CMK (cell line): Measurements from ENCODE around the gene PRAC1.
"Not testable (repeated sequence)": the region's sequence is repeated elsewhere in the genome, so short reads cannot be mapped to it uniquely, and the experiment has no call there.

ENCODE experiments used
- DNase-seq: peaks from one replicate; pipeline ENCODE4 v3.0.0-alpha.2; 2010; ENCODE audit warnings: low read depth

The PRAC1 gene

DNA sequence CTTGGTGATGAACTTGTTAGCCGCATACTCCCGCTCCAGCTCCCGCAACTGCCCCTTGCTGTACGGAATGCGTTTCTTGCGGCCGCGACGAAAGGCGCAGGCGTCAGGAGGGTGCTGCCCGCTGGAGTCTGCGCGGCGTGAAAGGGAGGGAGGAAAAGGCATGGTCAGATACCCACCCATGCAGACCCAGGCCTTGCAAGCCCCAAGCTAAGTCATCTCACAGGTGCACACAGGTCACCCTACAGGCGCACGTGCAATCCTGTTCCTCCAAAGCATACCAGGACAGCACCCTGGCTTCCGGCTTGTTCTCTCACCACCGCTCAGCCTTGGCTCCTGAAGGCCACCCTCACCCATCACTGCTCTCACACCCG is 4.6 kb upstream of the PRAC1 start:
- DNase-seq = no peak

DNA sequence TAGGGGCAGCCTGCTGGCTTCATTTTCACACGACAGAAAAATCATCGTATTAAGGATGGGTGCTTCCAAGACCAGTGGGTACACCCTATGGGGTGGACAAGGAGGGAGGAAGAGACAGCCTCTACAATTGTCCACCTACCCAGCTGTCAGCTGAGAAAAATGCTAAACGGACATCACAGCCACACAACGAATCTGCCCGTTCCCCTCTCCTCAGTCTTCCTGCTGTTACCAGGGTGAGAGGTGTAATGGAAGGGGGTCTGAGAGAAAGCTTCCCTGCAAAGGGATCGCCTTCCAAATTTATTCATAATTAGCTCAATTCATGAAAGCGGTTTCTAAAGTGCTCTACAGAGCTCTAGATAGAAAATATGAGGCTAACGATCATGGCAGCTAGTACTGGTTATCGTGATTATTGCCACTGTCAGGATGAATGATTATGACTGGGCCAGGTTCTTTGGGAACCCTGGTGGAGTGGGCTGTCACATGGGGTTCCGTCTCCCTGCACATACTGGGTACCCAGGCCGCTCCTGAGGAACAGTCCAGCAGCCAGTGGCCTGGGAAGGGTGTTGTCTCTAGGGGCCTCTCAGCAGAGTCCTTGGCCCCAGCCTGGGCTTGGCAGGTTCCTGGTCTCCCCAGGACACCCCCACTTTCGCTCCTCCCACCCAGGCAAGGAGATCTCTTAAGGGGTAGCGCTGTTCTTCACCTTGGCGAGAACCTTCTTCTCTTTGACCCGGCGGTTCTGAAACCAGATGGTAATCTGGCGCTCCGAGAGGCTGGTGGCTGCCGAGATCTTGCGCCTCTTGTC is 4.0 kb upstream of the PRAC1 start:
- no peak for DNase-seq

GRCh38 chr17:48725288-48726064 is 3.2 kb upstream of the PRAC1 start:
- no peak for DNase-seq

DNA sequence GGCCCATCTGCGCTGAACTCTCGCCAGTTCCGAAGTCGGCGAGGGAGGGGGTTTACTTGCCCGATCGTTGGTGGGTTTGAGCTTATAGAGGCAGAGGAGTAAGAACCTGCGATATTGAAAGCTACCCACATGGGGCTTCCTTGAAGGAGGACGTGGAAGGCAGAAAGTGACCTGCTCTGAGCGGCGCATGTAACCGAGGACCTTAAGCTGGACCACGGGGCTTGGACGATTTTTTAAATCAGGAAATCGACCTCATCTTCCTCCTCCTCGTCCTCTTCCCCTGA is 2.6 kb upstream of the PRAC1 start:
- no peak for DNase-seq

DNA sequence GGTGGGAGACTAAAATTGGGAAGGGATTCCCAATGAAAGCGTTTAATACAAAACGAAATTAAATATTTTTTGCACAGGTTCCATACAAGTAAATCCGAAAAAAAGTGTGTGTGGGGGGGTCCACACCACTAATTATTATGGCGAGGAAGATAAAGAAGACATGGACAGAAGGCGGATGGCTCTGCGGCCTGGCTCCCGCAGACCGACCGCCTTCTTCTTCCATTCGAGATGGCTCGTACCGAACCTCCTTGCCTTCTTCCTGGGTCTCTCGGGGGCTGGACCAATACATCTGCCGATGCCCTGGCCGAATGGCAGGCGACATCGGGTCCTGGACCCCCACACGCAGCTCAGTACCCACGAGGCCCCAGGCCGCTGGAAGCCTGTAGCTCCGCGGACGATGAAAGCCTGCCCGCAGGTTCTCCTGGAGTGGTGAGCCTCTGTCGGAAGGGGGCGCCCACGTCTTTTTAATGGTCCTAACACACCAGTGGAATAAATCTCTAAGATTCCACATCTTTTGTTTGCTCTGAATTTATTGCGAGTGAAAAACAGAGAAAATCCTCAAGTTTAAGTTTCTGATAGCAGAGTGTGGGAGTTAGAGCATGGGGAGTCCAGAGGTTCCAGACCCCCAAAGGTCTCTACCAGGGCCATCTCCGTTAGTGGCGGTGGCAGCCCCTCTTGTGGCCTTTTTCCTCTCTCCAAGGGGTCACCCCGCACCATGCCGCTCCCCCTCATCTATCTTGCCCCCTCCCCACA is 2.1 kb upstream of the PRAC1 start:
- peak; percentile 18 for DNase-seq

GRCh38 chr17:48723423-48724250 is 1.3 kb upstream of the PRAC1 start:
- no peak for DNase-seq

DNA sequence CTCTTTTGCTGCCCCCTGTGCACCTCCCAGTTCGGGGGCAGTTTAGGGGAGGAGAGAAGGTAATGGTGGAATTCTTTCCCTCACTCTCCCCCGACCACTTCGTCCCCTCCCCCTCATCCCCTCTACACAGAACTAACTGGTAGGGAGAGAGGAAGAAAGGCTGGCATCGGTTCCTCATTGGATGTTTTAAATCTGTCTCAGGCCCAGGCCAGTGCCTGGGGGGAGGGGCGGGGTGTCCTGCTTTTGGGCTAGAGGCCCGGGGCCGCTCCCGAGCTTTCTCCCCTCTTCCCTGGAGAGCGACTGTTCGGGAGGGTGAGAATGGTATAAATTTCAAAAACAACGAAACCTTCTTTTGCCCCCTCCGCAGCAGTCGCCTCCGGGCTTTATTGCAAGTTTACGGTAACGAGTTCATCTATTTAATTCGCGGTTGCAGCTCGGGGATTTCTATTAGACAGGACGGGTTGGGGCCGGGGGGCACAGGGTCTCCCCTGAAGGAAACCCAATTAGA is 651 bp upstream of the PRAC1 start, which contains the start of gene PRAC2:
PRAC2 (plus strand) TSS at position 271 of the 508 bp plus-strand sequence. CDS start 1,226 bp downstream, outside the sequence.
- DNase-seq = no peak

- DNase-seq = no peak
Measured at GRCh38 chr17:48721009-48721402, 1.3 kb downstream of the PRAC1 start.

DNA sequence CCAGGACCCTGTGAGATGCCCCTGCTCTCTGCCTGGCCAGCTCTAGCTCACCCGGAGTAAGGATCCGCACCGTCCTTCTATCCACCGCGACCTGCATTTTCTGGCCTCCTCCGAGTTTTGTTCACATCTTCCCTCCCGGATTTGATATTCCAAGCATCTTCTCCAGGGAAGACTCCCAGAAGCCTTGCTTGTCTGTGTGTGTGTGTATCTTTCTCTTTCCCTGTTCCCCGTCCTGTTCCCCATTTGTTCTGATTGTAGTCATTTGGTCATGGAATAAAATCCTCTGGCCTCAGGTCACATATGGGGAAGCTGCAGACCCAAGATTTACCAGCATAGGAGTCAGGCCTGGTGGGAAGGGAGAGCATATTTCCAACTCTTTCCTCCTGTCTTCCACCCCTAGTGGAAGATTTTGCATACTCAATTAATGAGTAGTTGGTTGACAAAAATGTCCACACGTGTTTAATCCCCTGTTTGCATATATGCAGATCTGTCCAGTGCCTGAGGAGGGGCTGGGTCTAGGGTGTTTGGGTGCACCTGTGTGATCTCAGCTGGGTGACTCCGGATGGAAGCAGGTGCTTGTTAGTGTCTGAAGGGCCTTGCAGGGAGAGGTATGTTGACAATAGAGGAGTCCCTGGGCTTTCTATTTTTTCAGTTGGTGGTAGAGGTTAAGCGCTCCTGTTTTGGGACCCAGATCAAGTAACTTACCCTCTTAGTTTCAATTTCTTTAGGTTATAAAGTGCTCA is 1.9 kb downstream of the PRAC1 start:
- no peak for DNase-seq

DNA sequence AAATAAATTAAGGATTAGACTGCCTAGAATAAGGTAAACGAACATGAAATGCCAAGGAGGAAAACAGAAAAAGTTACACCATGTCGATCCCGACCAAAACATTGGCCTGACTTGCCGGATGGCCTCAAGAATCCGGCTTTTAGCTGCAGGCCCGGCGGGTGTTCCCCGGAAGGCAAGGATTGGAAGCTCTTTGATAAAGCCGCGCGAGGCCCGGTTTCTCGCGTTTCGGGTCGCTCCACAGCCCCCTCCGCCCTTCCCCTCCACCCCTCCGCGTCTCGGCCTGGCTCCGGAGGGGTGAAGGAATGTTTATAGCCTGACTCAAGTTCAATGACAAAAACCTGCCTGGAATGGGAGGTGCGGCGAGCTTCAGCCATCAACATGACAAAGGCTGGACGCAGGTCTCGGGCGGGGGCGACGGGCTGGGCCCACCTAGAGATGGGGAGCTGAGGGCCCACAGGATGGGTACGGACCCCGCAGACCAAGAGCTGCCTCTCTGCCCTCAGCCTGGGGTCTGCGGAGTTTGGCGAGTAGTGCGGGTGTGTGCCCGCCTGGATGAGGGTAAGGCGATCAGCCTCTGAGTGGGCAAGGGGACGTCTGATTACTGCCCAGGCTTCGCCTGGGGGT is 2.6 kb downstream of the PRAC1 start:
- DNase-seq = no peak

DNA sequence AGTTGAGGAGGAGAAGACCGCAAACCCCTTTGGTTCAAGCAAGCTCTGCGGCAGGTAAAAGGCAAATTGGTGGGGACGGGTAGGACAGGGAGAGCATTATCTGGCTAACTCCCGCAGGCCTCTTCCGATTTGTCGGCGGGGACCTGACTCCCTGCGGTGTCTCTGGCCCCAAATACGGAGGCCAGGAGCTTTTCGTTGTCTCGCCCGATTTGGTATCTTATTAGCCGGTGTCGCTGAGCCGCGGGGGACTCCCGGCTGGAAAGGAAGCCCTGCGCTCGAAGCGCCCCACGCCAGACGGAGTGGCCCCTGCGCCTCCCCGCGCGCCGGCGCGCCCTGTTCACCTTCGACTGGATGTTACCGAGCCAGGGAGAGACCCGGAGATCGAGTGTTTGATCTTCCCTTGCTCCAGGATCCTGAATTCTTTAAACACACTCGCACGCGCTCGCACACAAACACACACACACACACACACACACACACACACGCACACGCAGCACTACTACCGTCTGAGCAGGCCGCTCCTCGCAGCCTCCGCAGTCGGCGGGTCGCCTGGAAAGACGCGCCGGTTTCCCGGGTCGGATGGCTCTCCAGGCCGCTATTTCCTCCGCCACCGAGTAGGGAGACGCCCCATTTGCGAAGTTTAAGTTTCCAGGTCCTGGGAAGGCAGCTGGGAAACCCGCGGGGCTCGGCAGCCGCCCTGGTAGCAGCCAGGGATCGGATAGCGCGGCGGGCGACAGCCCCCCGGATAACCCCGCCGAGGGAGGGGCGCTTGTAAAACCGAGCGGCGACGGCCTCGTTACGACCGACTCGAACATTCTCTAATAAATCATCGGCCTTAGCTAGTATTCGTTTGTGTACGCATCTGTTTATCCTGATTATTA is 3.3 kb downstream of the PRAC1 start:
- DNase-seq = no peak

GRCh38 chr17:48718227-48718760 is 4.0 kb downstream of the PRAC1 start:
- DNase-seq = no peak

DNA sequence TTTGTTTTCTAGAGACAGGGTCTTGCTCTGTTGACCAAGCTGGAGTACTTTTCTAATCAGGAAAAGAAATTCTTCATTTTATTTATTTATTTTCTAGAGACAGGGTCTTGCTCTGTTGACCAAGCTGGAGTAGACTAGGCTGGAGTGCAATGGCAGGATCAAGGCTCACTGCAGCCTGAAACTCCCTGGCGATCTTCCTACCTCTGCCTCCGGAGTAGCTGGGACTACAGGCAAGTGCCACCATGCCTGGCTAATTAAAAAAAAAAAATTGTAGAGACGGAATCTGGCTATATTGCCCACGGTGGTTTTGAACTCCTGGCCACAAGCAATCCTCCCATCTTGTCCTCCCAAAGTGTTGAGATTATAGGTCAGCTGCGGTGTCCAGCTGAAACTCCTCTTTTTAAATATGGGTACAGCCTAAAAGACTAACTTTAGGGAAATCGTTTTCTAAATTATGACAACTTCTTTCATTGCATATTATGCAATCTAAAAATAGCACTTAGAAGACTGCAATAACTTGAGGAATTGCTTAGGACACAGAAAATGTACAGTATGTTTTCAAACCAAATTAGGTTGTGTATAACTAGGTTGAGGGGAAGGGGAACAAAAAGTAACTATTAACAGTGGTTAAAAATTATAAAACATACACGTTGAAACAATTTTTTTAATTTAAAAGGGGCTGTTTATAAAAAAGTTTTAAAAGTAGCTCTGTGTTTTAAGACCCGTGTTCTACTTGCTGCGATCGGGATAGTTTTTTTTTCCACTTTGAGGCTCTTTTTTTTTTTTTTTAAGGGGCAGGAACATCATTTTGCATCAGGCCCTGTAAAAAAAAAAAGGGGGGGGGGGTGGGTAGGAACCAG is 4.7 kb downstream of the PRAC1 start:
- DNase-seq = no peak

GRCh38 chr17:48716549-48716948 is 5.8 kb downstream of the PRAC1 start:
- DNase-seq = not testable (repeated sequence)

- no peak for DNase-seq
Measured at GRCh38 chr17:48715496-48716399, 6.6 kb downstream of the PRAC1 start.

GRCh38 chr17:48711128-48711527 is 11.2 kb downstream of the PRAC1 start:
- no peak for DNase-seq
